Stimulated activated CD4-positive, alpha-beta T cell treated with anti-CD3 and anti-CD28 coated beads, TNF-alpha, amount 100 ng/mL, for 24 hours (primary cell): ENCODE data around the gene PCA3.

ENCODE experiments used
- DNase-seq, 3 experiments: peaks; one replicate each; pipeline ENCODE4 v3.0.0-alpha.2; 2020; ENCODE audit warnings: low read depth in 3 of 3

The PCA3 gene

DNA sequence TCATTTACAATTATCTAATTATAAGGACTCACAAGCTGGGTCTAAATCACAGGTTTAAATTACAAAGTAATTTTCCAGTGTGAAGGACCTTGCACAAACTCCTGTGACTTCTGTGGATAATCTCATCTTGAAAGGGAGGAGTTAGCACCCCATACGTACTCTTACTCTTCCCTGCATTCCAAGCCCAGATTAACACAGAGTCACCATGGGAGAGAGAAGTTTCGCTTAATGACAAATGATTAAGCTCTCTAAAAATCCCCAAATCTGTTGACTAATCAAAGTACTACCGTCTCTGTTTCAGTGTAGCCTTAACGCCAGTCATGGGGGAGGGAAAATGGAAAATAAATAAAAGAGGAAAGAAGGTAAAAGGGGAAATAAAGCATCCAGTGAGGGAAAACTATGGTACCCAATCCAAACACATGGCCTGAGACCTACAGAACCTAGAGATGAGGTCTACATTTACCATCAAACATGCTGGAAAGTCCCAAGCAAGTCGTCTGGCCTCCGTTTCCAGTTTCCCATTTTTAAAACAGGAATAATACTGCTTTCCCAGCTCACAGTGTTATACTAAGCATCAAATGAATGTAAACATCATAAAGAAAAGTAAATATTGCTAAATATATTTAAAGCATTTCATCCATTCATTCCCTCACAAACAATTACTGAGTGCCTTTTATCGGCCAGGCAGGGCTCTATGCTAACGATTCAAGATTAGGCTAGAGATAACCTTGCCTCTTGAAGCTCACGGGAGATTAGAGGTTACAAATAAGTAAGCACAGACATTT, 63.2 kb downstream of the PCA3 start:
- no peak for DNase-seq

DNA sequence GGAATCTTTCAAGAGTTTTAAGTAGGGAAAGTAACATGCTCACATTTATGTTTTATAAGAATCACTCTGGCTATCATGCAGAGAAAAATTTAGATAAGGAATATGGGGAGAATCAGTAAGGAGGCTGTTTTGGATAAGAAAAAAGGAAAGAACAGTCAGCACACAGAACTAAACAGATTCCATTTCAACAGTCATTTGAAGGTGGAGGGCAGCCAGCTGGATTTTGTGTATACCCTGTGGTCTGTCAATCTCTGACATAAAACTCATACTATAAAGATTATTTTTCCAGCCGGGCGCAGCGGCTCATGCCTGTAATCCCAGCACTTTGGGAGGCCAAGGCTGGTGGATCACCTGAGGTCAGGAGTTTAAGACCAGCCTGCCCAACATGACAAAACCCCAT, 64.2 kb downstream of the PCA3 start:
- no peak for DNase-seq

DNA sequence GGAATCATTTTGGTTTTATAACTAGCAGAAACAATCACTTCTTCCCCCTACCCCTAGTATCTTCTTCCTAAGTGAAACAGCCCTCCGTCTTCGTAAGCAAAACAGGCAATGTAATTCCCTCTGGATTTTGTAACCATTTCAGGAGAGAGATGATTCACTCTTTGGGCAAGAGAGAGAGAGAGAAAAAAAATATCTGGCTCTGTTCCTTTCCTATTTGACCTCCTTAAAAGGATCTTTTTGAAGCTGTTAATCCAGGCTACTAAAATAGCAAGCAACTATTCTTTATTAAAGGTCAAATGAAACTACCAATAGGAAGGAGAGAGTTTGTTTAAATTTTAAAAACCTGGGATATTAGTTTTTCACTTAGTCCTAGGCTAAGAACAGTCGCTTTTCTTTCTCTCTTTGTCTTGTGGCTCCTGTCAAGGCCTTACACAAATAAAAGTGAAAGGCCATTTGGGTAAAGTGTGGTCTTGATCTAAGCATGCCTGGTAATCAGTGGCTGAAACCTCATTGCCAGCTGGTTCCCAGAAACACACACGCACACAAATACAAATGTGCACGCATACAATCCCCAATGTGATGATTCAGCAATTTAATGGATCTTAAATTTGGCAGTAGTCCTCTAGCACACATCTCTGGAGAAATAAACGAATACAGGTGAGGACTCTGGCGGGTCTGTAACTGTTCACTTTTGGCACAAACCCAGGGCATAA, 71.5 kb downstream of the PCA3 start:
- DNase-seq, result no peak
